ENCODE measurements around the gene CLNK.

CLNK gene

DNA sequence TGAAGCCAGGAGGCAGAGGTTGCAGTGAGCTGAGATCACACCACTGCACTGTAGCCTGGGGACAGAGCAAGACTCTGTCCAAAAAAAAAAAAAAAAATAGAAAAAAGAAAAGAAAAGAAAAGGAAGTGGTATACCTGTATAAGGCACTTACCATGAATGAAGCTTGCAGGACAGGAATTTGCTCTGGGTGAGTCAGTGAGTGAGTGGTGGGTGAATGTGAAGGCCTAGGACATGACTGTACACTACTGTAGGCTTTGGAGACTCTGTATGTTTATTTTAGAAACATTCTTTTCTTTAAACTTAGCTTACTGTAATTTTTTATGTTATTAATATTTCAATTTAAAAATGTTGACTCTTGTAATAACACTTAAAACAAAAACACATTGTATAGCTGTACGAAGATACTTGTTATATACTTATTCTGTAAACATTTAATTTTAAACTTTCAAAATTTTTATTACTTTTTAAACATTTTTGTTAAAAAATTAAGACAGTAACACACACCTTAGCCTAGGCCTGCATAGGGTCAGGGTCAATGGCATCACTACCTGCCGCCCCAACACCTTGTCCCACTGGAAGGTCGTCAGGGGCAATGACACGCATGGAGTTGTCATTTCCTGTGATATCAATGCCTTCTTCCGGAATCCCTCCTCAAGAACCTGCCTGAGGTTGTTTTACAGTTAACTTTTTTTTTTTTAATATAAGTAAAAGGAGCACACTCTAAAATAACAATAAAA, 78.7 kb downstream of the CLNK start:
- Mint-ChIP-seq H3K4me3 (no peak overlapping the region), H3K9me3 (no peaks in the 10 kb centered on the region), H3K27me3 (peaks cover 3% of the 10 kb centered on the region), H3K4me1 (no peaks in the 10 kb centered on the region), H3K27ac (no peak overlapping the region), H3K36me3 (no peaks in the 10 kb centered on the region)
- DNase-seq, result no peak
- CTCF ChIA-PET, result no interaction called here

- H3K4me1 Mint-ChIP-seq, result no peaks in the 10 kb centered on the region
- no peak for DNase-seq
- H3K27me3 Mint-ChIP-seq, result peaks cover 4% of the 10 kb centered on the region
- no peaks in the 10 kb centered on the region for H3K9me3 Mint-ChIP-seq
- no peak overlapping the region for H3K27ac Mint-ChIP-seq
- no peaks in the 10 kb centered on the region for H3K36me3 Mint-ChIP-seq
- no peak overlapping the region for H3K4me3 Mint-ChIP-seq
- CTCF ChIA-PET, result no interaction called here
Observed at GRCh38 chr4:10605031-10605430, 79.5 kb downstream of the CLNK start.

GRCh38 chr4:10599574-10599973, 85.0 kb downstream of the CLNK start:
- CTCF ChIA-PET, result no interaction called here
- no peak for DNase-seq
- Mint-ChIP-seq H3K4me3 (no peak overlapping the region), H3K4me1 (no peaks in the 10 kb centered on the region), H3K27ac (no peak overlapping the region), H3K36me3 (no peaks in the 10 kb centered on the region), H3K27me3 (peaks cover 8% of the 10 kb centered on the region), H3K9me3 (no peaks in the 10 kb centered on the region)

DNA sequence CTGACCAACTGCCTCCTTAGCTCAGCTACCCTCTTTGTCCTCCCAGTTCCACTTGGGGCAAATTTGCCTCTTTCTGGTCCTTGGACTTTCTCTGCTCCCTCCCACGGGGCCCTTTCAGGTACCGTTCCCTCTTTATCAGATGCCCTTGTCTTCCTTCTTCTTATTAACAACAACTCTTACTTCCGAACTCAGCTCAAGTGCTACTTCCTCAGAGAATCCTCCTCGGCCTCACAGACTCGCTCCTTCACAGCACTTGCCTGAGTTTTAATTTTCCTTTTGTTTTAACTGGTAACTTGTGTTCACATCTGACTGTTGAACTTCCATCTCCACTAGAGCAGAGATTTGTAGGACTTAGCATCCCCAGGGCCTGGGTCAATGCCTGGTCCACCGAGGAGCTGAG, 85.7 kb downstream of the CLNK start:
- no peak for DNase-seq
- H3K27ac Mint-ChIP-seq, result no peak overlapping the region
- peaks cover 8% of the 10 kb centered on the region for H3K27me3 Mint-ChIP-seq
- CTCF ChIA-PET, result no interaction called here
- no peaks in the 10 kb centered on the region for H3K9me3 Mint-ChIP-seq
- H3K4me1 Mint-ChIP-seq, result no peaks in the 10 kb centered on the region
- H3K4me3 Mint-ChIP-seq, result no peak overlapping the region
- H3K36me3 Mint-ChIP-seq, result no peaks in the 10 kb centered on the region

DNA sequence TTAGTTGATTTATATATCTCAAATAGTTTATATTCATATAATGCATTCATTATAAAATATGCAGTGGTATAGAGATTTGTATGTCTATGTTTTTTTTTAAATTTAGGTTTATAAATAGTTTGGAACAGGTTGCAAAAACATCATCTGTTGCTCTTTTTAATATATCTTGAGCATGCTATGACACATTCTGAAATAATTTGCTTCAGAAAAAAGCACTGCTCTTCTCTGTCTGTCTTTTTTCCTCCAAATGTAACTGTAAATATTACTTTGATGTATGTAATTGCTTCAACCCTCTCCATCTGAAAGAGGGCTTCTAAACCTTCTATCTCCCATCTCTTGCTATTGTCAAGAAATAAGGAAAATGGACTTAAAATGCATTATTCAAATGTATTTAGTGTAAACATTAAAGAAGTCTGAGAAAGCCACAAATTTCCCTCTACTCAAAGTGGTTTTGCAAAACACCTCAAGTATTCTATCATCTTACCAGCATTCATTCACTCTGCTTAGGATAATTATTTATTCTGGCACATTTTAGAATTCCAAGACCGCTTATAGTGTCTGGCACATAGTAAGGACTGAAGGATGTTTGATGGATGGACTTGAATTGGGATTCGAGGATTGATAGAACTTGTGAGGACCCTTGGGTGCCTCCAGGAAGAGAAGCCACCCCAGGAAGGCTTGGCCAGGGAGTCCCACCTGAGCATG, 87.8 kb downstream of the CLNK start:
- no peaks in the 10 kb centered on the region for H3K36me3 Mint-ChIP-seq
- H3K4me1 Mint-ChIP-seq, result no peaks in the 10 kb centered on the region
- H3K4me3 Mint-ChIP-seq, result no peak overlapping the region
- DNase-seq, result no peak
- H3K27ac Mint-ChIP-seq, result no peak overlapping the region
- peaks cover 8% of the 10 kb centered on the region for H3K27me3 Mint-ChIP-seq
- H3K9me3 Mint-ChIP-seq, result no peaks in the 10 kb centered on the region
- CTCF ChIA-PET, result no interaction called here

GRCh38 chr4:10593130-10593529, 91.4 kb downstream of the CLNK start:
- H3K27me3 Mint-ChIP-seq, result peaks cover 4% of the 10 kb centered on the region
- no peak overlapping the region for H3K4me3 Mint-ChIP-seq
- no peaks in the 10 kb centered on the region for H3K9me3 Mint-ChIP-seq
- H3K27ac Mint-ChIP-seq, result no peak overlapping the region
- no peak for DNase-seq
- no peaks in the 10 kb centered on the region for H3K36me3 Mint-ChIP-seq
- H3K4me1 Mint-ChIP-seq, result peaks cover 19% of the 10 kb centered on the region
- CTCF ChIA-PET, result interaction anchor here (0.6 kb wide), 1 partner anchor 131 kb away, joined by 3 read pairs; no protein-coding TSS in a partner anchor

- CTCF ChIA-PET, result interaction anchor here (0.5 kb wide), 1 partner anchor 683 kb away, joined by 3 read pairs; no protein-coding TSS in a partner anchor
- no peak overlapping the region for H3K4me3 Mint-ChIP-seq
Observed at GRCh38 chr4:10590896-10591295, 93.7 kb downstream of the CLNK start.

DNA sequence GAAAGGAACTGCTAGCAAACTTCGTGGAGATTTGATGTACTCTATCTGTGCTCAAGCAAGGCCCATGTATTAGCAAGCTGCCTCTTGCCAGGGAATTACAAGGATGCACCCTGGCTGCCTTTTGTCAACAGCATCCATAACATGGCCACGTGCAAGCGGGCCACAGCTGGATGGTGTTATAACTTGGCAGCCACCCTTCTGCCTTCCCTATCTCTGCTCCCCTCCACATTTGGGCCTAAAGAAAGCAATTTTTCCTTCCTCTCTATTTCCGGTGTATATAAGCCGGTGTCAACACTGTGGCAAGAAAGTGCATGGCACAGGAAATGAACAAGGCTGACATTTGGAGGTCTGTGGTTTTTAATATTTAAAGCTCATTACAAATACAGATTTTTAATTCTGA, 94.8 kb downstream of the CLNK start:
- Mint-ChIP-seq H3K9me3 (no peaks in the 10 kb centered on the region), H3K4me3 (no peak overlapping the region), H3K36me3 (no peaks in the 10 kb centered on the region), H3K27me3 (no peaks in the 10 kb centered on the region), H3K4me1 (peaks cover 32% of the 10 kb centered on the region), H3K27ac (no peak overlapping the region)
- DNase-seq, result no peak
- CTCF ChIA-PET, result interaction anchor here (1.0 kb wide), 1 partner anchor 9 kb away, joined by 3 read pairs; no protein-coding TSS in a partner anchor

More at GRCh38 chr4:10590896-10591295, 93.7 kb downstream of the CLNK start:
- Mint-ChIP-seq H3K36me3 (no peaks in the 10 kb centered on the region), H3K27me3 (no peaks in the 10 kb centered on the region), H3K27ac (no peak overlapping the region), H3K4me1 (peaks cover 31% of the 10 kb centered on the region), H3K9me3 (no peaks in the 10 kb centered on the region)
- DNase-seq, result no peak

- no peak overlapping the region for H3K4me3 Mint-ChIP-seq
- no peaks in the 10 kb centered on the region for H3K9me3 Mint-ChIP-seq
- no peaks in the 10 kb centered on the region for H3K27me3 Mint-ChIP-seq
- H3K27ac Mint-ChIP-seq, result no peak overlapping the region
- H3K4me1 Mint-ChIP-seq, result peaks cover 37% of the 10 kb centered on the region
- CTCF ChIA-PET, result interaction anchor here (0.6 to 1.0 kb wide), 2 partner anchors 8 to 826 kb away, joined by 3 read pairs; no protein-coding TSS in a partner anchor
- DNase-seq, result no peak
- no peaks in the 10 kb centered on the region for H3K36me3 Mint-ChIP-seq
Observed at GRCh38 chr4:10589321-10589720, 95.2 kb downstream of the CLNK start.

DNA sequence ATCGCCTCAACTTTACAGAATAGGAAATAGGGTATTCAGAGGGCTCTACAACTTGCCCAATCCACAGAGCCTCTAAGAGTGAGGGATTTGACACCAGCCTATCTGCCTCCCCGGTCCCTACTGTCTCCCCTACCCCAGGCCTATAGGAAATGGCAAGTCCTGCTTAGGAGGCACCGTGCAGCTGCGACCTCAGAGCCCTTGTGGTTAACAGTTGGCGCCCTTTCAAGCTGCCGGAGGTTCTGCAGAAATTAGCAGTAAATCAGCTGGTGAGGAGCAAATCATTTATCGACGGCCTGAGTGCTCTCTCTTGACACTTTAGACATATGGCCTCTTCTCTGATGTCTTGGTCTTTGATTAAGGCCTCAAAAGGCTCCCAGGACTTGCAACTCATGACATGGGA, 96.9 kb downstream of the CLNK start:
- DNase-seq, result peak; percentile 57
- Mint-ChIP-seq H3K27ac (peak overlapping the region; percentile 22), H3K36me3 (no peaks in the 10 kb centered on the region), H3K9me3 (no peaks in the 10 kb centered on the region), H3K27me3 (no peaks in the 10 kb centered on the region), H3K4me1 (peaks cover 47% of the 10 kb centered on the region), H3K4me3 (no peak overlapping the region)
- CTCF ChIA-PET, result no interaction called here

DNA sequence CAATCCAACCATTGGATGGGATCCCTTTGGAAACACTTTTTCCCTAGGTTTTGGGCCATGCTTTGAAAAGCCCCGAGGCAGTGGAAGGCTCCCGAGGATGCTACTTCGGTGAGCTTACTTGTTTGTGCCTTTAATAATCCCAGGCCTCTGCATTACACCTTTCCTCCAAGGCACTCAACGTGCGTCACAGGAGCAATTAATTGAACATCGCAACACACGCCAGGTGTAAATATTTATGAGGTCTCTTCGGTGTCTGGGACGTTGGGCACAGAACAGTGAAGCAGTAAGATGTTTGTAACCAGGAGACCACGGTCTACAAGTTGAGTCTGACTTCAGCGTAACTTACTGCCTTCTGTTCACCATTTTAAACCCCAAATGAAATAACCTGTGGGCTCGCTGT, 97.3 kb downstream of the CLNK start:
- CTCF ChIA-PET, result no interaction called here
- Mint-ChIP-seq H3K27ac (no peak overlapping the region), H3K4me3 (no peak overlapping the region)

DNA sequence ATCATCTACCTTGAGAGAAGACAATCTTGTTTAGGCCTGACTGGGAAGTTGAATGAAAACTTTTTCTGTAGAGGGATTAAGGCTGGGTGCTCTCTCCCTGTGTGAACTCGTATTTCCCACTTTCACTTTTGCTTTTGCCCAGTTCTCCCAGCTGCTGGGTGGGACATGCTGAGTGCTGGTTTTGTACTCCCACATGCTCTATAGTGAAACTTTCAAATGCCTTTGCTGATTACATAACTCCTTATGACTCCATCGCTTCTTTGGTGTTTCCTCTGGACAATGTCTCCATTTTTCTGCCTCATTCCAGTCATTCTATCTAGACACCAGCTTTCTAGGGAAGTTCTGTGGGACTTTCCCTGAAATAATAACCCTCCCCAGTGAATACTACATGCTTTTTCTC, 100.5 kb downstream of the CLNK start:
- Mint-ChIP-seq H3K4me1 (peaks cover 33% of the 10 kb centered on the region), H3K9me3 (no peaks in the 10 kb centered on the region), H3K27me3 (no peaks in the 10 kb centered on the region), H3K36me3 (no peaks in the 10 kb centered on the region), H3K4me3 (no peak overlapping the region), H3K27ac (no peak overlapping the region)
- CTCF ChIA-PET, result no interaction called here
- DNase-seq, result peak; percentile 27

More for the DNA sequence above, 97.3 kb downstream of the CLNK start:
- Mint-ChIP-seq H3K9me3 (no peaks in the 10 kb centered on the region), H3K4me1 (peaks cover 47% of the 10 kb centered on the region), H3K36me3 (no peaks in the 10 kb centered on the region), H3K27me3 (no peaks in the 10 kb centered on the region)
- no peak for DNase-seq

GRCh38 chr4:10582951-10583350, 101.6 kb downstream of the CLNK start:
- no peak overlapping the region for H3K27ac Mint-ChIP-seq
- H3K4me1 Mint-ChIP-seq, result peaks cover 28% of the 10 kb centered on the region
- CTCF ChIA-PET, result interaction anchor here (1.4 kb wide), 1 partner anchor 18 kb away, joined by 3 read pairs; no protein-coding TSS in a partner anchor
- H3K9me3 Mint-ChIP-seq, result no peaks in the 10 kb centered on the region
- no peak overlapping the region for H3K4me3 Mint-ChIP-seq
- H3K36me3 Mint-ChIP-seq, result no peaks in the 10 kb centered on the region
- DNase-seq, result no peak
- H3K27me3 Mint-ChIP-seq, result no peaks in the 10 kb centered on the region

GRCh38 chr4:10582059-10582686, 102.4 kb downstream of the CLNK start:
- Mint-ChIP-seq H3K4me3 (no peak overlapping the region), H3K4me1 (peaks cover 28% of the 10 kb centered on the region), H3K9me3 (no peaks in the 10 kb centered on the region), H3K27me3 (peaks cover under 1% of the 10 kb centered on the region), H3K36me3 (no peaks in the 10 kb centered on the region), H3K27ac (no peak overlapping the region)
- CTCF ChIA-PET, result interaction anchor here (0.6 to 1.9 kb wide), 7 partner anchors 17 to 842 kb away, joined by 3 to 10 read pairs (median 3); no protein-coding TSS in a partner anchor
- DNase-seq, result peak; percentile 48

All from activated naive CD4-positive, alpha-beta T cell treated with anti-CD3 and anti-CD28 coated beads, Interleukin-2, amount 10 ng/mL, durations not matched to agents 7 days and 5 days (primary cell).